SIG-M5 treated with dmso at 0.1 percent for 504 hours (cell line): ENCODE results near the gene LHFPL6.

Experiments
- DNase-seq: peaks from one replicate; lab custom pipeline; 2025; ENCODE audit not compliant: unreplicated experiment; lab: John Stamatoyannopoulos, UW

LHFPL6 gene

GRCh38 chr13:39557285-39557955 lies 45.6 kb downstream of the LHFPL6 start:
- DNase-seq, result no peak

GRCh38 chr13:39556866-39557265 lies 46.1 kb downstream of the LHFPL6 start:
- no peak for DNase-seq

GRCh38 chr13:39554371-39554770 lies 48.6 kb downstream of the LHFPL6 start:
- no peak for DNase-seq

GRCh38 chr13:39552246-39552645 lies 50.7 kb downstream of the LHFPL6 start:
- no peak for DNase-seq

- no peak for DNase-seq
These were observed 52.1 kb downstream of the LHFPL6 start for GRCh38 chr13:39550931-39551330.

GRCh38 chr13:39547108-39547507 lies 55.9 kb downstream of the LHFPL6 start:
- no peak for DNase-seq

- DNase-seq, result no peak
These were observed 60.6 kb downstream of the LHFPL6 start for GRCh38 chr13:39542361-39542760.

GRCh38 chr13:39540929-39541605 lies 61.9 kb downstream of the LHFPL6 start:
- no peak for DNase-seq

- DNase-seq, result no peak
These were observed 63.9 kb downstream of the LHFPL6 start for GRCh38 chr13:39538816-39539790.

GRCh38 chr13:39536906-39537305 lies 66.1 kb downstream of the LHFPL6 start:
- DNase-seq, result no peak

GRCh38 chr13:39536274-39536673 lies 66.7 kb downstream of the LHFPL6 start:
- DNase-seq, result no peak

GRCh38 chr13:39533651-39534150 lies 69.3 kb downstream of the LHFPL6 start:
- no peak for DNase-seq

GRCh38 chr13:39531646-39532045 lies 71.3 kb downstream of the LHFPL6 start:
- DNase-seq, result no peak

- no peak for DNase-seq
These were observed 72.1 kb downstream of the LHFPL6 start for GRCh38 chr13:39530916-39531315.

GRCh38 chr13:39528661-39528980 lies 74.4 kb downstream of the LHFPL6 start:
- DNase-seq, result no peak

GRCh38 chr13:39527961-39528660 lies 74.9 kb downstream of the LHFPL6 start:
- DNase-seq, result no peak

GRCh38 chr13:39527301-39527700 lies 75.7 kb downstream of the LHFPL6 start:
- no peak for DNase-seq

- no peak for DNase-seq
These were observed 76.5 kb downstream of the LHFPL6 start for GRCh38 chr13:39526499-39526898.

- no peak for DNase-seq
These were observed 77.5 kb downstream of the LHFPL6 start for GRCh38 chr13:39525506-39525905.

- no peak for DNase-seq
These were observed 78.2 kb downstream of the LHFPL6 start for GRCh38 chr13:39524795-39525194.

- no peak for DNase-seq
These were observed 80.7 kb downstream of the LHFPL6 start for GRCh38 chr13:39522329-39522728.
